CD14-positive monocyte (primary cell): Measurements from ENCODE around the gene AGER. TPM values are rescaled to one million over a fixed set of nuclear protein-coding genes. Genes with fewer than 3 reads are reported as not detected.

Experiments used
- DNase-seq, 3 donors: peaks; one replicate each; pipeline ENCODE4 v3.0.0-alpha.2; 2011 to 2022
- H2AFZ ChIP-seq: 2 replicates; pipeline ENCODE4 v1.6.0; 2012; ENCODE audit warnings: mild to moderate bottlenecking, low read depth, low read length, inconsistent platforms; ENCODE audit not compliant: insufficient read depth, poor library complexity, severe bottlenecking
- H3K27ac ChIP-seq, 2 donors: 1 replicate in 1 of 2; 2 replicates in 1 of 2; pipeline ENCODE4 v1.5.1; 2012 to 2013; ENCODE audit warnings: low read length in 2 of 2, control low read depth in 1 of 2, inconsistent platforms in 1 of 2, low read depth in 1 of 2, mild to moderate bottlenecking in 1 of 2
- H3K27me3 ChIP-seq, 2 donors: one replicate each; pipeline versions ENCODE4 v1.6.0 to v1.6.1; 2011 to 2013; ENCODE audit warnings: low read length in 2 of 2; ENCODE audit not compliant: control insufficient read depth in 2 of 2, insufficient read depth in 2 of 2
- H3K36me3 ChIP-seq, 2 donors: replicated peaks in 1 of 2; 1 replicate in 1 of 2; 2 replicates in 1 of 2; pipeline versions ENCODE4 v1.5.1 to v1.6.1; 2012 to 2013; ENCODE audit warnings: low read length in 2 of 2, control low read depth in 1 of 2, inconsistent platforms in 1 of 2, mild to moderate bottlenecking in 1 of 2; ENCODE audit not compliant: insufficient read depth in 2 of 2, control insufficient read depth in 1 of 2
- H3K4me1 ChIP-seq, 2 donors: 1 replicate in 1 of 2; 2 replicates in 1 of 2; pipeline versions ENCODE4 v1.5.1 to v1.6.1; 2012 to 2013; ENCODE audit warnings: low read length in 2 of 2, control low read depth in 1 of 2, inconsistent platforms in 1 of 2, mild to moderate bottlenecking in 1 of 2, moderate library complexity in 1 of 2; ENCODE audit not compliant: insufficient read depth in 2 of 2, control insufficient read depth in 1 of 2
- H3K4me2 ChIP-seq: replicated peaks from 2 replicates; pipeline ENCODE3; 2012; ENCODE audit warnings: low read length, moderate library complexity, mild to moderate bottlenecking; ENCODE audit not compliant: poor library complexity, severe bottlenecking; ENCODE audit errors: extremely low read depth
- H3K4me3 ChIP-seq, 3 experiments: fragments of 200-600 bp in 1 of 3; sonication (generic) in 1 of 3; replicated peaks in 1 of 3; 1 replicate in 2 of 3; 2 replicates in 1 of 3; pipeline ENCODE4 v1.5.1; 2011 to 2013; ENCODE audit warnings: low read length in 3 of 3, mild to moderate bottlenecking in 3 of 3, control low read depth in 2 of 3, low read depth in 2 of 3, inconsistent platforms in 1 of 3, moderate library complexity in 1 of 3
- H3K79me2 ChIP-seq: 2 replicates; pipeline ENCODE4 v1.6.0; 2012; ENCODE audit warnings: mild to moderate bottlenecking, control low read depth, inconsistent platforms, low read length, moderate library complexity; ENCODE audit not compliant: insufficient read depth
- H3K9ac ChIP-seq: 2 replicates; pipeline ENCODE4 v1.6.0; 2017; ENCODE audit warnings: low read length, mild to moderate bottlenecking; ENCODE audit not compliant: insufficient read depth, poor library complexity, severe bottlenecking
- H3K9me3 ChIP-seq, 2 donors: replicated peaks in 1 of 2; 1 replicate in 1 of 2; 2 replicates in 1 of 2; pipeline versions ENCODE4 v1.5.1 to v1.6.1; 2012 to 2013; ENCODE audit warnings: low read length in 2 of 2, control low read depth in 1 of 2; ENCODE audit not compliant: control insufficient read depth in 1 of 2, insufficient read depth in 1 of 2
- H4K20me1 ChIP-seq: 2 replicates; pipeline ENCODE4 v1.6.0; 2012; ENCODE audit warnings: mild to moderate bottlenecking, low read length, control low read depth, moderate library complexity; ENCODE audit not compliant: insufficient read depth
- H3K27ac Mint-ChIP-seq, 7 donors: one replicate each; pipeline ENCODE4 v1.8.0; 2020; ENCODE audit warnings: mild to moderate bottlenecking in 7 of 7, mixed read lengths in 7 of 7, moderate library complexity in 6 of 7, inconsistent platforms in 2 of 7
- H3K27me3 Mint-ChIP-seq, 3 donors: one replicate each; pipeline ENCODE4 v1.8.0; 2021 to 2022; ENCODE audit warnings: low read depth in 3 of 3, mild to moderate bottlenecking in 3 of 3, mixed read lengths in 3 of 3, moderate library complexity in 3 of 3, inconsistent platforms in 1 of 3
- H3K36me3 Mint-ChIP-seq, 2 donors: one replicate each; pipeline ENCODE4 v1.8.0; 2020; ENCODE audit warnings: mixed read lengths in 2 of 2, inconsistent platforms in 1 of 2, mild to moderate bottlenecking in 1 of 2
- H3K4me1 Mint-ChIP-seq: one replicate; pipeline ENCODE4 v1.8.0; 2020; ENCODE audit warnings: mild to moderate bottlenecking, mixed read lengths
- H3K4me3 Mint-ChIP-seq, 2 donors: one replicate each; pipeline ENCODE4 v1.8.0; 2020; ENCODE audit warnings: mild to moderate bottlenecking in 2 of 2, mixed read lengths in 2 of 2, moderate library complexity in 1 of 2
- H3K9me3 Mint-ChIP-seq, 7 donors: one replicate each; pipeline ENCODE4 v1.8.0; 2020 to 2022; ENCODE audit warnings: mixed read lengths in 7 of 7, mild to moderate bottlenecking in 6 of 7, moderate library complexity in 6 of 7, inconsistent platforms in 2 of 7
- CTCF ChIP-seq: fragments of 200-600 bp; IDR thresholded peaks from one replicate; pipeline ENCODE4 v1.8.0; 2022; ENCODE audit warnings: antibody characterized with exemption, mild to moderate bottlenecking
- WGBS: methylation state at CpG from one replicate; pipeline ENCODE4 v1.1.5; 2013; ENCODE audit warnings: missing lambda C conversion rate; ENCODE audit not compliant: insufficient coverage; 5-methylcytosine and 5-hydroxymethylcytosine counted together
- intact Hi-C, 2 donors: fragments of 100-400 bp; cut with micrococcal nuclease; formaldehyde crosslinking; loops; one replicate each; pipeline versions ENCODE4 v1.15.0 to v1.15.1; 2023
- polyA plus RNA-seq, 3 donors: library from polyadenylated mRNA; depleted of rRNA in 1 of 3; unstranded in 2 of 3; stranded (reverse) in 1 of 3; fragments of 300-500 nt in 2 of 3; fragments of >200 nt in 1 of 3; fragmentation: Illumina TruSeq in 2 of 3; gene quantifications; 1 replicate in 2 of 3; 2 replicates in 1 of 3; pipeline ENCODE4 v1.2.3, GENCODE V29; 2012 to 2021

AGER gene
- polyA plus RNA-seq, 3 donors: 0.60 to 55.0 TPM; not detected in 1

GRCh38 chr6:32181148-32181702, 2.8 kb downstream of the AGER start:
- no peak for TF ChIP-seq CTCF
- Histone ChIP-seq H3K4me1 (peaks cover 49 to 58% of the 10 kb centered on the region in 2 donors), H3K36me3 (peaks cover 37 to 53% of the 10 kb centered on the region in 2 donors), H4K20me1 (no peaks in the 10 kb centered on the region), H3K4me3 (no peak overlapping the region), H3K9me3 (no peaks in the 10 kb centered on the region), H3K79me2 (peaks cover 51% of the 10 kb centered on the region), H2AFZ (no peak overlapping the region), H3K9ac (no peak overlapping the region), H3K4me2 (no peak overlapping the region), H3K27me3 (no peaks in the 10 kb centered on the region), H3K27ac (peak overlapping the region in 1 of 2 donors; percentile 38)
- intact Hi-C loops: no loop called here
- no peak overlapping the region for H3K4me3 Mint-ChIP-seq
- H3K4me1 Mint-ChIP-seq: peaks cover 68% of the 10 kb centered on the region
- peak overlapping the region in 6 of 7 donors; percentile 15 to 100 (median 29) for H3K27ac Mint-ChIP-seq
- WGBS: 91% methylated on average over 5 of the region's 15 CpGs
- no peak for DNase-seq
- peaks cover 0 to 4% (median 0%) of the 10 kb centered on the region in 3 donors for H3K27me3 Mint-ChIP-seq
- H3K9me3 Mint-ChIP-seq: no peaks in the 10 kb centered on the region
- H3K36me3 Mint-ChIP-seq: peaks cover 40 to 53% of the 10 kb centered on the region in 2 donors

- intact Hi-C loops: loop anchor here in 1 of 2 donors (2.0 to 5.0 kb wide), 2 partner anchors 15 to 58 kb away; no protein-coding TSS in a partner anchor
- Mint-ChIP-seq H3K4me3 (no peak overlapping the region), H3K9me3 (no peaks in the 10 kb centered on the region), H3K4me1 (peaks cover 69% of the 10 kb centered on the region), H3K27ac (peak overlapping the region in 6 of 7 donors; percentile 64 to 100 (median 80)), H3K36me3 (peaks cover 34 to 42% of the 10 kb centered on the region in 2 donors), H3K27me3 (peaks cover 0 to 4% (median 0%) of the 10 kb centered on the region in 3 donors)
- Histone ChIP-seq H3K9me3 (no peaks in the 10 kb centered on the region), H3K27me3 (no peaks in the 10 kb centered on the region), H3K4me1 (peaks cover 54 to 61% of the 10 kb centered on the region in 2 donors), H3K9ac (no peak overlapping the region), H3K79me2 (peaks cover 60% of the 10 kb centered on the region), H3K4me2 (no peak overlapping the region), H3K27ac (peak overlapping the region; percentile 8 to 90), H2AFZ (no peak overlapping the region), H4K20me1 (no peaks in the 10 kb centered on the region), H3K36me3 (peaks cover 32 to 47% of the 10 kb centered on the region in 2 donors), H3K4me3 (peak overlapping the region in 1 of 3 experiments; percentile 94)
- no peak for TF ChIP-seq CTCF
- WGBS: 73% methylated on average over 6 of the region's 10 CpGs
- DNase-seq: no peak
Observed at GRCh38 chr6:32179766-32180405, 4.2 kb downstream of the AGER start.
